Anterior cingulate cortex (tissue), 58 donors: ENCODE results near the gene GZMB.
"Not testable (repeated sequence)": the region's sequence is repeated elsewhere in the genome, so short reads cannot be mapped to it uniquely, and the experiment has no call there.

Experiments used
- DNase-seq, 58 donors: peaks; one replicate each; lab custom pipeline; 2025; lab: John Stamatoyannopoulos, UW

Gene GZMB

GRCh38 chr14:24632336-24632735 is 1.7 kb downstream of the GZMB start:
- no peak for DNase-seq

- no peak for DNase-seq
Observed at GRCh38 chr14:24631749-24632335, 2.1 kb downstream of the GZMB start.

- peak in 1 of 58 donors; percentile 1 for DNase-seq
Observed at GRCh38 chr14:24630872-24631477, 3.0 kb downstream of the GZMB start.

- DNase-seq = no peak
Observed at GRCh38 chr14:24630087-24630871, 3.7 kb downstream of the GZMB start.

- DNase-seq = no peak
Observed at GRCh38 chr14:24629521-24629920, 4.5 kb downstream of the GZMB start.

GRCh38 chr14:24613747-24614146 is 20.2 kb downstream of the GZMB start:
- DNase-seq = no peak

GRCh38 chr14:24613241-24613640 is 20.7 kb downstream of the GZMB start:
- DNase-seq = no peak

- no peak for DNase-seq
Observed at GRCh38 chr14:24612196-24612595, 21.8 kb downstream of the GZMB start.

- DNase-seq = no peak
Observed at GRCh38 chr14:24609655-24610344, 24.2 kb downstream of the GZMB start, which contains the start of gene GZMH. GZMH (minus strand) TSS chr14:24609685; CDS start chr14:24609613, 72 bp downstream.

- no peak for DNase-seq
Observed at GRCh38 chr14:24607635-24608514, 26.1 kb downstream of the GZMB start.

- DNase-seq = no peak
Observed at GRCh38 chr14:24607081-24607480, 26.9 kb downstream of the GZMB start.

- no peak for DNase-seq
Observed at GRCh38 chr14:24606297-24606696, 27.7 kb downstream of the GZMB start.

- peak in 1 of 58 donors; percentile 1 for DNase-seq
Observed at GRCh38 chr14:24605435-24606190, 28.4 kb downstream of the GZMB start.

GRCh38 chr14:24597403-24597802 is 36.6 kb downstream of the GZMB start:
- no peak for DNase-seq

- DNase-seq = no peak
Observed at GRCh38 chr14:24595073-24595808, 38.7 kb downstream of the GZMB start.

GRCh38 chr14:24591004-24591403 is 43.0 kb downstream of the GZMB start:
- not testable (repeated sequence) for DNase-seq

- DNase-seq = not testable (repeated sequence)
Observed at GRCh38 chr14:24584402-24584801, 49.6 kb downstream of the GZMB start.
